Neural cell (in vitro differentiated cells): Measurements from ENCODE around the gene MRPL38. TPM values are rescaled to one million over a fixed set of nuclear protein-coding genes. Genes with fewer than 3 reads are reported as not detected.

ENCODE experiments used
- H2AFZ ChIP-seq: fragments of 200-600, 300-800 bp; sonication (generic), shearing (Covaris generic); 2 replicates; pipeline ENCODE4 v1.6.0; 2014; ENCODE audit warnings: low read depth, mild to moderate bottlenecking, antibody characterized with exemption, low read length, moderate library complexity
- H3F3A ChIP-seq: fragments of 200-600 bp; shearing (Covaris generic); 2 replicates; pipeline ENCODE4 v1.6.1; 2016; ENCODE audit warnings: mild to moderate bottlenecking, moderate library complexity, mixed read lengths, antibody characterized with exemption, low read length; ENCODE audit not compliant: insufficient read depth, poor library complexity, severe bottlenecking
- H3K27ac ChIP-seq: fragments of 200-600, 300-800 bp; sonication (generic), shearing (Covaris generic); 2 replicates; pipeline ENCODE4 v1.5.1; 2014; ENCODE audit warnings: mild to moderate bottlenecking, low read length, moderate library complexity
- H3K27me3 ChIP-seq: fragments of 300-800, 200-600 bp; sonication (generic), shearing (Covaris generic); 2 replicates; pipeline ENCODE4 v1.6.0; 2014; ENCODE audit warnings: mild to moderate bottlenecking, low read depth, low read length, moderate library complexity; ENCODE audit not compliant: insufficient read depth
- H3K36me3 ChIP-seq: fragments of 300-800, 200-600 bp; sonication (generic), shearing (Covaris generic); 2 replicates; pipeline ENCODE4 v1.5.1; 2014; ENCODE audit warnings: mild to moderate bottlenecking, antibody characterized with exemption, low read length, moderate library complexity; ENCODE audit not compliant: insufficient read depth
- H3K4me2 ChIP-seq: fragments of 300-800, 200-600 bp; sonication (generic), shearing (Covaris generic); 2 replicates; pipeline ENCODE4 v1.6.0; 2014; ENCODE audit warnings: mild to moderate bottlenecking, low read length
- H3K4me3 ChIP-seq: fragments of 300-800, 200-600 bp; sonication (generic), shearing (Covaris generic); 2 replicates; pipeline ENCODE4 v1.5.1; 2014; ENCODE audit warnings: mild to moderate bottlenecking, low read length, moderate library complexity
- H3K79me2 ChIP-seq: fragments of 200-600 bp; shearing (Covaris generic); replicated peaks from 2 replicates; pipeline ENCODE4 v1.6.0; 2014; ENCODE audit warnings: mild to moderate bottlenecking, low read length, moderate library complexity; ENCODE audit not compliant: insufficient read depth
- H3K9ac ChIP-seq: fragments of 300-800, 200-600 bp; sonication (generic), shearing (Covaris generic); 2 replicates; pipeline ENCODE4 v1.6.1; 2016; ENCODE audit warnings: mild to moderate bottlenecking, low read length, mixed read lengths
- H3K9me2 ChIP-seq: fragments of 200-600 bp; shearing (Covaris generic); 2 replicates; pipeline ENCODE4 v1.6.1; 2016; ENCODE audit warnings: mild to moderate bottlenecking, low read length, mixed read lengths; ENCODE audit not compliant: insufficient read depth
- H3K9me3 ChIP-seq: fragments of 200-600, 300-800 bp; sonication (generic), shearing (Covaris generic); 2 replicates; pipeline ENCODE4 v1.6.1; 2016; ENCODE audit warnings: mild to moderate bottlenecking, mixed run types, low read length, moderate library complexity, mixed read lengths
- H4K20me1 ChIP-seq: fragments of 200-600 bp; shearing (Covaris generic); 2 replicates; pipeline ENCODE4 v1.6.1; 2016; ENCODE audit warnings: mild to moderate bottlenecking, mixed run types; ENCODE audit not compliant: insufficient read depth
- EP300 ChIP-seq: fragments of 450-650 bp; conservative IDR thresholded peaks from 2 replicates; pipeline ENCODE4 v1.6.1; 2014; ENCODE audit warnings: antibody characterized with exemption, mild to moderate bottlenecking, moderate library complexity; ENCODE audit not compliant: poor library complexity, severe bottlenecking
- EZH2 ChIP-seq: fragments of 200-600, 300-800 bp; shearing (Covaris generic), sonication (generic); IDR thresholded peaks from 2 replicates; pipeline ENCODE4 v1.6.1; 2014; ENCODE audit warnings: antibody characterized with exemption, low read length, borderline replicate concordance, mild to moderate bottlenecking; ENCODE audit not compliant: insufficient read depth, poor library complexity, severe bottlenecking
- MXI1 ChIP-seq: fragments of 450-650 bp; conservative IDR thresholded peaks from 2 replicates; pipeline ENCODE4 v1.6.1; 2014; ENCODE audit warnings: antibody characterized with exemption, mild to moderate bottlenecking; ENCODE audit not compliant: poor library complexity, severe bottlenecking
- POLR2AphosphoS5 ChIP-seq: IDR thresholded peaks from 2 replicates; pipeline ENCODE4 v1.6.1; 2012
- RAD21 ChIP-seq: fragments of 450-650 bp; conservative IDR thresholded peaks from 2 replicates; pipeline ENCODE4 v1.6.1; 2014; ENCODE audit warnings: antibody characterized with exemption, mild to moderate bottlenecking, moderate library complexity
- REST ChIP-seq: IDR thresholded peaks from 2 replicates; pipeline ENCODE4 v1.6.1; 2012; ENCODE audit warnings: borderline replicate concordance
- SMC3 ChIP-seq: fragments of 450-650 bp; conservative IDR thresholded peaks from 2 replicates; pipeline ENCODE4 v1.6.1; 2014; ENCODE audit warnings: antibody characterized with exemption, mild to moderate bottlenecking, moderate library complexity; ENCODE audit not compliant: poor library complexity
- TAF1 ChIP-seq: IDR thresholded peaks from 2 replicates; pipeline ENCODE4 v1.6.1; 2012; ENCODE audit warnings: low read depth
- polyA plus RNA-seq: library from polyadenylated mRNA; depleted of rRNA; stranded (reverse); fragments of >200 nt; gene quantifications from 2 replicates; pipeline ENCODE4 v1.2.3, GENCODE V29; 2014
- TF ChIP-seq, protein P1 (sequence below): fragments of 450-650 bp; IDR thresholded peaks from 2 replicates; pipeline ENCODE4 v1.5.1; 2014; ENCODE audit warnings: antibody characterized with exemption, mild to moderate bottlenecking, moderate library complexity; ENCODE audit not compliant: poor library complexity, severe bottlenecking

Gene MRPL38
- polyA plus RNA-seq, 1 donor from 2014 or later: 91.2 TPM

DNA sequence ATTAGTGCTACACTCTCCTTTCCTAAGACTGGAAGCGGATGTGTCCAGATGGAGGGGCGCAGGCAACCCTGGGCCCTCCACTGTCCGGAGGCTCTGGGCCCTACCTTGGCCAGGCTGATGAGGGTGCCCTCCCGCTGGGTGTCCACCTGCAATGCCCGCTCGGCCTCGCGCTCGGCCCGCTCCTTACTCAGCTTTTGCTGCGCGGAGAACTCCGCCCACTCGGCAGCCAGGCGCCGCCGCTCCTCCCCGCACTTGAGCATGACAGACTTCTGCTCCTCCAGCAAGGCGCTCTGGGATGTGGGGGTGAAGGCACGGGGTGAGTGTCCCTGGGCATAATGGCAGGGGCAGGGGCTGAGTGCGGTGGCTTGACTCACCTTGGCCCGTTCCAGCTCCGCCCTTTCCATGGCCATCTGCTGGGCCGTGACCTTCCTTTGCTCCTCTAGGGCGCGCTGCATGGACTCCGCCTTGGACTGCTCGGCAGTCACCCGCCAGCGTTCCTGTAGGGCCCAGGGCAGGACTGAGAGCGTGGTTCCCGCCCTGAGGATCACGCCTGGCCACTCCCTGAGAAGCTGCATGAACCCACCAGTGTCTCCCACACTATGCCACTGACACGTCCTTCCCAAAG is 10.1 kb upstream of the MRPL38 start:
- Histone ChIP-seq H4K20me1 (no peaks in the 10 kb centered on the region), H2AFZ (no peak overlapping the region), H3K4me3 (no peak overlapping the region), H3K9me2 (no peaks in the 10 kb centered on the region), H3K9me3 (no peaks in the 10 kb centered on the region), H3K4me2 (no peak overlapping the region), H3F3A (no peaks in the 10 kb centered on the region), H3K27ac (no peak overlapping the region), H3K79me2 (no peaks in the 10 kb centered on the region), H3K36me3 (no peaks in the 10 kb centered on the region), H3K27me3 (no peaks in the 10 kb centered on the region), H3K9ac (no peak overlapping the region)
- TF ChIP-seq POLR2AphosphoS5 (no peak), TAF1 (no peak), EP300 (no peak), REST (no peak), SMC3 (no peak), RAD21 (no peak), EZH2 (no peak), MXI1 (no peak)
- TF ChIP-seq, protein P1, sequence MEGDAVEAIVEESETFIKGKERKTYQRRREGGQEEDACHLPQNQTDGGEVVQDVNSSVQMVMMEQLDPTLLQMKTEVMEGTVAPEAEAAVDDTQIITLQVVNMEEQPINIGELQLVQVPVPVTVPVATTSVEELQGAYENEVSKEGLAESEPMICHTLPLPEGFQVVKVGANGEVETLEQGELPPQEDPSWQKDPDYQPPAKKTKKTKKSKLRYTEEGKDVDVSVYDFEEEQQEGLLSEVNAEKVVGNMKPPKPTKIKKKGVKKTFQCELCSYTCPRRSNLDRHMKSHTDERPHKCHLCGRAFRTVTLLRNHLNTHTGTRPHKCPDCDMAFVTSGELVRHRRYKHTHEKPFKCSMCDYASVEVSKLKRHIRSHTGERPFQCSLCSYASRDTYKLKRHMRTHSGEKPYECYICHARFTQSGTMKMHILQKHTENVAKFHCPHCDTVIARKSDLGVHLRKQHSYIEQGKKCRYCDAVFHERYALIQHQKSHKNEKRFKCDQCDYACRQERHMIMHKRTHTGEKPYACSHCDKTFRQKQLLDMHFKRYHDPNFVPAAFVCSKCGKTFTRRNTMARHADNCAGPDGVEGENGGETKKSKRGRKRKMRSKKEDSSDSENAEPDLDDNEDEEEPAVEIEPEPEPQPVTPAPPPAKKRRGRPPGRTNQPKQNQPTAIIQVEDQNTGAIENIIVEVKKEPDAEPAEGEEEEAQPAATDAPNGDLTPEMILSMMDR: no peak

- Histone ChIP-seq H3F3A (no peaks in the 10 kb centered on the region), H2AFZ (no peak overlapping the region), H3K9me3 (no peaks in the 10 kb centered on the region), H3K27me3 (no peaks in the 10 kb centered on the region), H3K79me2 (no peaks in the 10 kb centered on the region), H3K9me2 (no peaks in the 10 kb centered on the region), H3K36me3 (no peaks in the 10 kb centered on the region), H3K9ac (no peak overlapping the region), H4K20me1 (no peaks in the 10 kb centered on the region), H3K4me2 (no peak overlapping the region), H3K27ac (no peak overlapping the region), H3K4me3 (no peak overlapping the region)
- TF ChIP-seq EP300 (no peak), EZH2 (no peak), REST (no peak), TAF1 (no peak), RAD21 (no peak), POLR2AphosphoS5 (no peak), SMC3 (no peak), MXI1 (no peak)
- TF ChIP-seq, protein P1: no peak
Observed at GRCh38 chr17:75913537-75914210, 9.0 kb upstream of the MRPL38 start.
